K562 (cell line): ENCODE results near the gene WFIKKN1. TPM values are rescaled to one million over a fixed set of nuclear protein-coding genes. Genes with fewer than 3 reads are reported as not detected.

Experiments used
- ATAC-seq: fragments of 200-7000 bp; cut with Tn5 transposase; 3 replicates; pipeline ENCODE4 v1.9.1; 2020; ENCODE audit warnings: moderate library complexity
- BruUV-seq: library from RNA; stranded (reverse); fragments of 400-500 nt; replicated peaks from 2 replicates; lab custom pipeline; 2021; lab: Mats Ljungman, UMichigan
- CTCF ChIA-PET: fragments of 300-600 bp; formaldehyde crosslinking; extraction: SDS; loops from one replicate; lab custom pipeline; 2021; ENCODE audit warnings: low intra/inter-chr PET ratio; lab: Yijun Ruan, JAX
- POLR2A ChIA-PET: fragments of 300-600, 350-650 bp; sonication (Branson Sonifier 250); formaldehyde crosslinking; extraction: SDS; loops from one replicate; lab custom pipeline; 2021; ENCODE audit warnings: antibody characterized with exemption, inconsistent platforms; lab: Yijun Ruan, JAX
- DNase-seq, 4 experiments: peaks; one replicate each; pipeline versions ENCODE4 v3.0.0 to v3.0.0-alpha.2; 2011 to 2018; ENCODE audit warnings: low spot score in 3 of 4, mixed read lengths in 3 of 4; ENCODE audit errors: extremely low read depth in 1 of 4
- FAIRE-seq: peaks from 2 replicates; lab custom pipeline; 2011; peaks lifted over from hg19 to GRCh38; lab: Jason Lieb, UNC
- H2AFZ ChIP-seq: 2 replicates; pipeline ENCODE4 v1.6.0; 2011; ENCODE audit warnings: low read depth, low read length, control low read depth, inconsistent platforms
- H3K27ac ChIP-seq: fragments of 200-600 bp; 3 replicates; pipeline ENCODE4 v1.8.0; 2011; ENCODE audit warnings: low read depth, mild to moderate bottlenecking, control low read depth, inconsistent platforms, low read length, moderate library complexity, mixed read lengths; ENCODE audit errors: extremely low read depth
- H3K27me3 ChIP-seq, 2 experiments: fragments of 300-600 bp in 1 of 2; 2 replicates in 1 of 2; 3 replicates in 1 of 2; pipeline versions ENCODE4 v1.6.0 to v1.8.0; 2011; ENCODE audit warnings: inconsistent platforms in 2 of 2, low read length in 2 of 2, mild to moderate bottlenecking in 1 of 2, mixed read lengths in 1 of 2, moderate library complexity in 1 of 2; ENCODE audit not compliant: control insufficient read depth in 2 of 2, insufficient read depth in 2 of 2
- H3K36me3 ChIP-seq: fragments of 300-600 bp; 3 replicates; pipeline ENCODE4 v1.8.0; 2011; ENCODE audit warnings: mild to moderate bottlenecking, low read length, inconsistent platforms; ENCODE audit not compliant: control insufficient read depth, insufficient read depth
- H3K4me1 ChIP-seq, 2 experiments: fragments of 200-600 bp in 1 of 2; replicated peaks in 1 of 2; 2 replicates in 1 of 2; 3 replicates in 1 of 2; pipeline versions ENCODE4 v1.5.1 to v1.8.0; 2011; ENCODE audit warnings: inconsistent platforms in 2 of 2, low read length in 2 of 2, mild to moderate bottlenecking in 1 of 2, mixed read lengths in 1 of 2, moderate library complexity in 1 of 2; ENCODE audit not compliant: control insufficient read depth in 2 of 2, insufficient read depth in 2 of 2
- H3K4me2 ChIP-seq: 2 replicates; pipeline ENCODE4 v1.6.1; 2011; ENCODE audit warnings: low read length, control low read depth, inconsistent platforms, mixed read lengths; ENCODE audit not compliant: insufficient read depth
- H3K4me3 ChIP-seq: fragments of 200-600 bp; sonication (generic), shearing (Covaris generic); 2 replicates; pipeline ENCODE4 v1.5.1; 2016; ENCODE audit warnings: control low read depth, inconsistent platforms
- H3K79me2 ChIP-seq: fragments of 200-600 bp; 3 replicates; pipeline ENCODE4 v1.8.0; 2011; ENCODE audit warnings: low read length, inconsistent platforms; ENCODE audit not compliant: control insufficient read depth, insufficient read depth
- H3K9ac ChIP-seq, 2 experiments: 2 replicates each; pipeline versions ENCODE4 v1.6.0 to v1.6.1; 2011; ENCODE audit warnings: low read depth in 2 of 2, low read length in 2 of 2, control low read depth in 1 of 2, inconsistent platforms in 1 of 2, mild to moderate bottlenecking in 1 of 2, mixed read lengths in 1 of 2; ENCODE audit not compliant: insufficient read depth in 1 of 2
- H3K9me1 ChIP-seq: one replicate; pipeline ENCODE4 v1.6.0; 2011; ENCODE audit warnings: inconsistent platforms, mild to moderate bottlenecking, low read length, moderate library complexity; ENCODE audit not compliant: control insufficient read depth, insufficient read depth
- H3K9me3 ChIP-seq: replicated peaks from 2 replicates; pipeline ENCODE4 v1.5.1; 2011; ENCODE audit warnings: low read depth, low read length, inconsistent platforms; ENCODE audit not compliant: control insufficient read depth, insufficient read depth
- H4K20me1 ChIP-seq: replicated peaks from 2 replicates; pipeline ENCODE4 v1.6.1; 2011; ENCODE audit warnings: low read length, inconsistent platforms, mixed read lengths; ENCODE audit not compliant: control insufficient read depth, insufficient read depth
- CREB5 ChIP-seq: fragments of 250-450 bp; sonication (Bioruptor Pico); IDR thresholded peaks from 2 replicates; pipeline ENCODE4 v1.5.0; 2020; ENCODE audit warnings: mild to moderate bottlenecking
- CREBBP ChIP-seq: IDR thresholded peaks from one replicate; pipeline ENCODE4 v1.6.1; 2012; ENCODE audit warnings: low read depth, mild to moderate bottlenecking, control low read depth, inconsistent platforms, low read length
- DNMT1 ChIP-seq: fragments of 450-650 bp; IDR thresholded peaks from 2 replicates; pipeline ENCODE4 v1.6.1; 2016; ENCODE audit warnings: antibody characterized with exemption, mild to moderate bottlenecking
- HSF4 ChIP-seq: fragments of 250-450 bp; sonication (Bioruptor Pico); IDR thresholded peaks from 2 replicates; pipeline ENCODE4 v2.1.2; 2022; ENCODE audit warnings: mild to moderate bottlenecking, moderate library complexity, borderline replicate concordance
- MLX ChIP-seq, 2 experiments: fragments of 450-650 bp in 1 of 2; sonication (generic) in 1 of 2; formaldehyde crosslinking; conservative IDR thresholded peaks; 2 replicates each; pipeline versions ENCODE4 v1.4.0 to v1.8.1; 2020 to 2022; ENCODE audit warnings: mild to moderate bottlenecking in 1 of 2, missing genetic modification reagents in 1 of 2
- NFYB ChIP-seq: IDR thresholded peaks from 2 replicates; pipeline ENCODE4 v1.6.1; 2011; ENCODE audit warnings: mild to moderate bottlenecking, moderate library complexity; ENCODE audit not compliant: insufficient read length; ENCODE audit errors: extremely low read depth
- RB1 ChIP-seq: fragments of 450-650 bp; IDR thresholded peaks from 2 replicates; pipeline ENCODE4 v1.6.1; 2017; ENCODE audit warnings: low read depth, mild to moderate bottlenecking
- RBM14 ChIP-seq: fragments of 200-400 bp; formaldehyde crosslinking; IDR thresholded peaks from 2 replicates; pipeline ENCODE4 v1.6.1; 2018; ENCODE audit warnings: low read depth, mild to moderate bottlenecking, low read length, moderate library complexity, borderline replicate concordance; ENCODE audit not compliant: insufficient read depth
- RREB1 ChIP-seq: fragments of 250-450 bp; sonication (Bioruptor Pico); IDR thresholded peaks from 2 replicates; pipeline ENCODE4 v1.4.0; 2020
- WHSC1 ChIP-seq: IDR thresholded peaks from one replicate; pipeline ENCODE4 v1.6.1; 2012; ENCODE audit warnings: low read length, control low read depth, inconsistent platforms
- WGBS: fragments of 100-300 bp; shearing (Covaris generic); methylation state at CpG from one replicate; pipeline ENCODE4 v1.1.6; 2016; ENCODE audit warnings: low coverage, mixed read lengths; ENCODE audit not compliant: insufficient coverage; ENCODE audit errors: missing lambda C conversion rate; 5-methylcytosine and 5-hydroxymethylcytosine counted together
- in situ Hi-C: fragments of 300-500 bp; cut with MboI; formaldehyde crosslinking; loops from 4 replicates; pipeline ENCODE4 v1.15.0; 2018; ENCODE audit warnings: inconsistent platforms, mixed read lengths
- intact Hi-C: fragments of 100-400 bp; cut with micrococcal nuclease; formaldehyde crosslinking; loops from 2 replicates; pipeline ENCODE4 v1.14.2; 2022
- polyA plus RNA-seq, 8 experiments: library from polyadenylated mRNA; depleted of rRNA in 4 of 8; stranded (reverse) in 5 of 8; unstranded in 3 of 8; fragments of >200 nt; fragmentation: Nextera tagmentation in 2 of 8; fragmentation: Illumina TruSeq in 1 of 8; extraction: Ambion mirVana in 2 of 8; extraction: Trizol in 1 of 8; gene quantifications; 2 replicates each; pipeline versions ENCODE4 v1.2.1 to v1.2.3, GENCODE V29; 2011 to 2014; ENCODE audit warnings: inconsistent platforms in 1 of 8, missing spikeins in 1 of 8
- total RNA-seq, 7 experiments: library from RNA; depleted of rRNA in 6 of 7; stranded (reverse); fragments of >200 nt in 6 of 7; fragmentation: Illumina TruSeq in 2 of 7; extraction: Trizol in 2 of 7; gene quantifications; 2 replicates each; pipeline versions ENCODE4 v1.2.1 to v1.2.3, GENCODE V29; 2011 to 2021; ENCODE audit warnings: low replicate concordance in 1 of 7

Gene WFIKKN1
- total and polyA plus RNA-seq, 9 of the 15 experiments (the other 6 are each of a cell fraction or from before 2014, with no cell fraction given): 0.14 to 1.1 (median 0.50) TPM; not detected in 4

- no peak for TF ChIP-seq RREB1
- TF ChIP-seq, all 486 proteins: peak for 0
Observed at GRCh38 chr16:609316-609715, 21.5 kb upstream of the WFIKKN1 start (continued).

GRCh38 chr16:609984-610383 lies 20.8 kb upstream of the WFIKKN1 start:
- peaks cover 8% of the 10 kb centered on the region; the same call in 1 of the 3 replicates for H3K36me3 ChIP-seq
- DNase-seq: no peak
- intact Hi-C loops: no loop called here
- no peak for TF ChIP-seq MLX (CRISPR knock-in tag; conservative IDR thresholded peaks at IDR 0.05)
- TF ChIP-seq RBM14: no peak
- no peak for TF ChIP-seq NFYB
- TF ChIP-seq WHSC1: no peak
- TF ChIP-seq CREBBP: no peak
- TF ChIP-seq RB1: no peak
- no peak for TF ChIP-seq HSF4 (CRISPR knock-in tag)
- TF ChIP-seq DNMT1: no peak
- TF ChIP-seq CREB5: no peak
- H3K4me3 ChIP-seq: no peak overlapping the region
- no peak for FAIRE-seq
- peaks cover 26% of the 10 kb centered on the region for H3K79me2 ChIP-seq
- no peaks in the 10 kb centered on the region for H3K27me3 ChIP-seq
- no peak overlapping the region for H2AFZ ChIP-seq
- ChIA-PET CTCF (no interaction called here), POLR2A (interaction anchor here (0.5 to 1.4 kb wide), 5 partner anchors 10 to 1546 kb away, joined by 3 to 7 read pairs (median 4); partner anchors contain the start of gene TRAF7)
- no peak for ATAC-seq
- in situ Hi-C loops: no loop called here
- H3K27ac ChIP-seq: no peak overlapping the region
- peaks cover 4% of the 10 kb centered on the region; the same call in 1 of the 2 replicates for H3K9me3 ChIP-seq
- no peak overlapping the region for H3K4me2 ChIP-seq
- H3K9me1 ChIP-seq: no peaks in the 10 kb centered on the region
- H3K9ac ChIP-seq: peak overlapping the region in 1 of 2 experiments; percentile 26; a peak in 1 of 4 replicates
- no TSS peak for BruUV-seq
- peaks cover 0 to 26% of the 10 kb centered on the region in 2 experiments; a peak in 2 of 5 replicates for H3K4me1 ChIP-seq
- 93% methylated on average over 13 of the region's 14 CpGs for WGBS
- H4K20me1 ChIP-seq: no peaks in the 10 kb centered on the region
